Tibial nerve (tissue), 4 donors: ENCODE data around the gene PRRG4.
"Not testable (repeated sequence)": the region's sequence is repeated elsewhere in the genome, so short reads cannot be mapped to it uniquely, and the experiment has no call there.

Experiments used
- EP300 ChIP-seq, 2 donors: sonication (generic); formaldehyde crosslinking; IDR thresholded peaks; one replicate each; pipeline ENCODE4 v1.6.1; 2017; ENCODE audit warnings: antibody characterized with exemption in 2 of 2, mild to moderate bottlenecking in 1 of 2
- POLR2A ChIP-seq, 2 donors: fragments of 450-650 bp; IDR thresholded peaks; one replicate each; pipeline ENCODE4 v1.6.1; 2017; ENCODE audit warnings: antibody characterized with exemption in 2 of 2, mild to moderate bottlenecking in 2 of 2, moderate library complexity in 2 of 2
- TF ChIP-seq, protein P1 (sequence below), 5 experiments: fragments of 200-600 bp in 3 of 5; fragments of 450-650 bp in 2 of 5; sonication (generic) in 3 of 5; IDR thresholded peaks; one replicate each; pipeline ENCODE4 v1.5.1; 2016 to 2019; ENCODE audit warnings: antibody characterized with exemption in 5 of 5, mild to moderate bottlenecking in 3 of 5, moderate library complexity in 2 of 5

- TF ChIP-seq, protein P1, sequence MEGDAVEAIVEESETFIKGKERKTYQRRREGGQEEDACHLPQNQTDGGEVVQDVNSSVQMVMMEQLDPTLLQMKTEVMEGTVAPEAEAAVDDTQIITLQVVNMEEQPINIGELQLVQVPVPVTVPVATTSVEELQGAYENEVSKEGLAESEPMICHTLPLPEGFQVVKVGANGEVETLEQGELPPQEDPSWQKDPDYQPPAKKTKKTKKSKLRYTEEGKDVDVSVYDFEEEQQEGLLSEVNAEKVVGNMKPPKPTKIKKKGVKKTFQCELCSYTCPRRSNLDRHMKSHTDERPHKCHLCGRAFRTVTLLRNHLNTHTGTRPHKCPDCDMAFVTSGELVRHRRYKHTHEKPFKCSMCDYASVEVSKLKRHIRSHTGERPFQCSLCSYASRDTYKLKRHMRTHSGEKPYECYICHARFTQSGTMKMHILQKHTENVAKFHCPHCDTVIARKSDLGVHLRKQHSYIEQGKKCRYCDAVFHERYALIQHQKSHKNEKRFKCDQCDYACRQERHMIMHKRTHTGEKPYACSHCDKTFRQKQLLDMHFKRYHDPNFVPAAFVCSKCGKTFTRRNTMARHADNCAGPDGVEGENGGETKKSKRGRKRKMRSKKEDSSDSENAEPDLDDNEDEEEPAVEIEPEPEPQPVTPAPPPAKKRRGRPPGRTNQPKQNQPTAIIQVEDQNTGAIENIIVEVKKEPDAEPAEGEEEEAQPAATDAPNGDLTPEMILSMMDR (IDR thresholded peaks at IDR 0.05) = not testable (repeated sequence)
- TF ChIP-seq POLR2A, EP300 (IDR thresholded peaks at IDR 0.05): not testable (repeated sequence)
These were observed 48.9 kb upstream of the PRRG4 start for GRCh38 chr11:32780839-32781238.
